Measurements from ENCODE around the gene NOX3. TPM values are rescaled to one million over a fixed set of nuclear protein-coding genes. Genes with fewer than 3 reads are reported as not detected.

NOX3 gene
- total RNA-seq, 2 donors from 2014 or later = not detected

DNA sequence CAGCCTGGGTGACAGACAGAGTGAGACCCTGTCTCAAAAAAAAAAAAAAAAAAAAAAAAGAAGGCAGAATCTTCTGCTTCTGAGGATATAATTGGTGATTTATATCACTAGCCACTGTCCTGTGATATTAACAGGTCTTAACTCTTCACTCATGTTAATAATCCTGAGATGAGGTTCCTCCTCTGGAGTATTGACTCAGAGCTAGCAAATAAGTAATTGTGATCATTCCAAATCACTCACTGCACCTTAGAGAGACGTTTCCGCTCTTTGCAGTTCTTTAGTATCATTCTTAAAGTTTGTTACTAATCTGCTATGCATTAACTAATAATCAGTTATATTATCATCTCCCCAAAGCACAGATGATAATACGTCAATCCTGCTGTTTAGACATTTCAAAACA is 41.6 kb upstream of the NOX3 start:
- H3K27me3 ChIP-seq = no peaks in the 10 kb centered on the region
- no peak for DNase-seq (ENCODE audit: low spot score)
- H3K36me3 ChIP-seq = no peaks in the 10 kb centered on the region
- H3K4me1 ChIP-seq = peaks cover 0 to 15% of the 10 kb centered on the region in 2 donors
- no peak overlapping the region for H3K4me3 ChIP-seq
- H3K27ac ChIP-seq = no peak overlapping the region
- peaks cover 0 to 1% of the 10 kb centered on the region in 2 donors for H3K9me3 ChIP-seq
- no peak for TF ChIP-seq CTCF (IDR thresholded peaks at IDR 0.05)

- TF ChIP-seq CTCF (IDR thresholded peaks at IDR 0.05) = peak in 1 of 2 donors; percentile 50
- Histone ChIP-seq H3K4me3 (no peak overlapping the region), H3K27ac (peak overlapping the region; percentile 47 to 64), H3K4me1 (peaks cover 0 to 15% of the 10 kb centered on the region in 2 donors), H3K36me3 (no peaks in the 10 kb centered on the region), H3K27me3 (no peaks in the 10 kb centered on the region), H3K9me3 (no peaks in the 10 kb centered on the region)
- peak; percentile 78 for DNase-seq (ENCODE audit: low spot score)
Measured at GRCh38 chr6:155495011-155495768, 39.6 kb upstream of the NOX3 start.

DNA sequence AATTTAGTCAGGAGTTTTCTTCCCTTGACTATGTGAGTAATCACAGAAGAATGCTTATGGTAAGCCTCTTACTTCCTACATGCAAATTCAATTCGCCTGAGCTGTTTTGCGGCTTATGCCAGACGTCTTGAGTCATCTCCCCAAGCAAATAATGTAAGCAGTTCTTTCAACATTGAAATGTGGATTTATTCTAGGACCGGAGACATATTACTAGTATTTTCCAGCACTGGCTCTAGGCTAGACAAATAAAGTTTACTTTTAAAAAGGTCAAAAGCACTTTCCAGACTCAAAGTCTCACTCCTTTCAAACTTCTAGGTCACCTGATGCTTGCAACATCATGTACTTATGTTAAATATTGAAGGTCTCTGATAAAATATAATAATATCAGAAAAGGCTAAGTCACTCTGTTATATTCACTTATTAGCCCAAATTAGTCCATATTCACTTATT is 38.1 kb upstream of the NOX3 start:
- peaks cover 0 to 15% of the 10 kb centered on the region in 2 donors for H3K4me1 ChIP-seq
- DNase-seq (ENCODE audit: low spot score) = peak; percentile 82
- no peak overlapping the region for H3K4me3 ChIP-seq
- no peaks in the 10 kb centered on the region for H3K27me3 ChIP-seq
- H3K36me3 ChIP-seq = no peaks in the 10 kb centered on the region
- H3K9me3 ChIP-seq = no peaks in the 10 kb centered on the region
- peak overlapping the region; percentile 38 to 64 for H3K27ac ChIP-seq
- no peak for TF ChIP-seq CTCF (IDR thresholded peaks at IDR 0.05)

DNA sequence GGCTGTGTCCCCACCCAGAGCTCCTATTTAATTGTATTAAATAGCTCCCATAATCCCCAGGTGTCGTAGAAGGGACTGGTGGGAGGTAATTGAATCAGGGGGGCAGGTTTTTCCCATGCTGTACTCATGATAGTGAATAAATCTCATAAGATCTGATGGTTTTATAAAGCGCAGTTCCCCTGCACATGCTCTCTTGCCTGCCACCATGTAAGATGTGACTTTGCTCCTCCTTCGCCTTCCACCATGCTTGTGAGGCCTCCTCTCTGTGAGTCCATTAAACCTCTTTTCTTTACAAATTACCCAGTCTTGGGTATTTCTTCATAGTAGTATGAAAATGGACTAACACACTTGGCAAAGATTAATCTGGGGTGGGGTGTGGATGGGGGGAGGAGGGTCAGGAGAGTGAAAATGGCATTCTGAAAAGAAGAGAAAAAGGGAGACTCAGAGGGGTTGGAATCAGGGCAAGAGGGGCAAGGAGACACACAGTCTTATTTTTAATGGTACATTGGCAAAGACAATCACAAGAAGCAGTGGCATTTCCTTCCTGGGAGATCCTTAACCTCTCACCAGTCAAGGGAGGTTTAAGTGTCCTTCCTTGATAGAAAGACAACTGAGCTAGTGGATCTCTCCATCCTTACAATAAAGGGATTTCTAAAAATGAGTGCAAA is 37.5 kb upstream of the NOX3 start:
- no peak for TF ChIP-seq CTCF (IDR thresholded peaks at IDR 0.05)
- H3K4me1 ChIP-seq = peaks cover 0 to 15% of the 10 kb centered on the region in 2 donors
- H3K4me3 ChIP-seq = no peak overlapping the region
- H3K9me3 ChIP-seq = no peaks in the 10 kb centered on the region
- H3K27ac ChIP-seq = peak overlapping the region; percentile 38 to 64
- DNase-seq (ENCODE audit: low spot score) = no peak
- H3K27me3 ChIP-seq = no peaks in the 10 kb centered on the region
- no peaks in the 10 kb centered on the region for H3K36me3 ChIP-seq

GRCh38 chr6:155492061-155492735 is 36.6 kb upstream of the NOX3 start:
- TF ChIP-seq CTCF (IDR thresholded peaks at IDR 0.05) = no peak
- no peak overlapping the region for H3K4me3 ChIP-seq
- no peaks in the 10 kb centered on the region for H3K9me3 ChIP-seq
- no peak overlapping the region for H3K27ac ChIP-seq
- H3K4me1 ChIP-seq = peaks cover 0 to 15% of the 10 kb centered on the region in 2 donors
- H3K36me3 ChIP-seq = no peaks in the 10 kb centered on the region
- DNase-seq (ENCODE audit: low spot score) = no peak
- H3K27me3 ChIP-seq = no peaks in the 10 kb centered on the region

Data from right atrium auricular region (tissue), 2 donors.